K562 (cell line): ENCODE results near the gene UBE2E2. TPM values are rescaled to one million over a fixed set of nuclear protein-coding genes. Genes with fewer than 3 reads are reported as not detected.

Experiments
- ATAC-seq: fragments of 200-7000 bp; cut with Tn5 transposase; 3 replicates; pipeline ENCODE4 v1.9.1; 2020; ENCODE audit warnings: moderate library complexity
- BruUV-seq: library from RNA; stranded (reverse); fragments of 400-500 nt; replicated peaks from 2 replicates; lab custom pipeline; 2021; lab: Mats Ljungman, UMichigan
- CTCF ChIA-PET: fragments of 300-600 bp; formaldehyde crosslinking; extraction: SDS; loops from one replicate; lab custom pipeline; 2021; ENCODE audit warnings: low intra/inter-chr PET ratio; lab: Yijun Ruan, JAX
- POLR2A ChIA-PET: fragments of 300-600, 350-650 bp; sonication (Branson Sonifier 250); formaldehyde crosslinking; extraction: SDS; loops from one replicate; lab custom pipeline; 2021; ENCODE audit warnings: antibody characterized with exemption, inconsistent platforms; lab: Yijun Ruan, JAX
- DNase-seq, 4 experiments: peaks; one replicate each; pipeline versions ENCODE4 v3.0.0 to v3.0.0-alpha.2; 2011 to 2018; ENCODE audit warnings: low spot score in 3 of 4, mixed read lengths in 3 of 4; ENCODE audit errors: extremely low read depth in 1 of 4
- FAIRE-seq: peaks from 2 replicates; lab custom pipeline; 2011; peaks lifted over from hg19 to GRCh38; lab: Jason Lieb, UNC
- H2AFZ ChIP-seq: 2 replicates; pipeline ENCODE4 v1.6.0; 2011; ENCODE audit warnings: low read depth, low read length, control low read depth, inconsistent platforms
- H3K27ac ChIP-seq: fragments of 200-600 bp; 3 replicates; pipeline ENCODE4 v1.8.0; 2011; ENCODE audit warnings: low read depth, mild to moderate bottlenecking, control low read depth, inconsistent platforms, low read length, moderate library complexity, mixed read lengths; ENCODE audit errors: extremely low read depth
- H3K27me3 ChIP-seq, 2 experiments: fragments of 300-600 bp in 1 of 2; 2 replicates in 1 of 2; 3 replicates in 1 of 2; pipeline versions ENCODE4 v1.6.0 to v1.8.0; 2011; ENCODE audit warnings: inconsistent platforms in 2 of 2, low read length in 2 of 2, mild to moderate bottlenecking in 1 of 2, mixed read lengths in 1 of 2, moderate library complexity in 1 of 2; ENCODE audit not compliant: control insufficient read depth in 2 of 2, insufficient read depth in 2 of 2
- H3K36me3 ChIP-seq: fragments of 300-600 bp; 3 replicates; pipeline ENCODE4 v1.8.0; 2011; ENCODE audit warnings: mild to moderate bottlenecking, low read length, inconsistent platforms; ENCODE audit not compliant: control insufficient read depth, insufficient read depth
- H3K4me1 ChIP-seq, 2 experiments: fragments of 200-600 bp in 1 of 2; replicated peaks in 1 of 2; 2 replicates in 1 of 2; 3 replicates in 1 of 2; pipeline versions ENCODE4 v1.5.1 to v1.8.0; 2011; ENCODE audit warnings: inconsistent platforms in 2 of 2, low read length in 2 of 2, mild to moderate bottlenecking in 1 of 2, mixed read lengths in 1 of 2, moderate library complexity in 1 of 2; ENCODE audit not compliant: control insufficient read depth in 2 of 2, insufficient read depth in 2 of 2
- H3K4me2 ChIP-seq: 2 replicates; pipeline ENCODE4 v1.6.1; 2011; ENCODE audit warnings: low read length, control low read depth, inconsistent platforms, mixed read lengths; ENCODE audit not compliant: insufficient read depth
- H3K4me3 ChIP-seq: fragments of 200-600 bp; sonication (generic), shearing (Covaris generic); 2 replicates; pipeline ENCODE4 v1.5.1; 2016; ENCODE audit warnings: control low read depth, inconsistent platforms
- H3K79me2 ChIP-seq: fragments of 200-600 bp; 3 replicates; pipeline ENCODE4 v1.8.0; 2011; ENCODE audit warnings: low read length, inconsistent platforms; ENCODE audit not compliant: control insufficient read depth, insufficient read depth
- H3K9ac ChIP-seq, 2 experiments: 2 replicates each; pipeline versions ENCODE4 v1.6.0 to v1.6.1; 2011; ENCODE audit warnings: low read depth in 2 of 2, low read length in 2 of 2, control low read depth in 1 of 2, inconsistent platforms in 1 of 2, mild to moderate bottlenecking in 1 of 2, mixed read lengths in 1 of 2; ENCODE audit not compliant: insufficient read depth in 1 of 2
- H3K9me1 ChIP-seq: one replicate; pipeline ENCODE4 v1.6.0; 2011; ENCODE audit warnings: inconsistent platforms, mild to moderate bottlenecking, low read length, moderate library complexity; ENCODE audit not compliant: control insufficient read depth, insufficient read depth
- H3K9me3 ChIP-seq: replicated peaks from 2 replicates; pipeline ENCODE4 v1.5.1; 2011; ENCODE audit warnings: low read depth, low read length, inconsistent platforms; ENCODE audit not compliant: control insufficient read depth, insufficient read depth
- H4K20me1 ChIP-seq: replicated peaks from 2 replicates; pipeline ENCODE4 v1.6.1; 2011; ENCODE audit warnings: low read length, inconsistent platforms, mixed read lengths; ENCODE audit not compliant: control insufficient read depth, insufficient read depth
- ATF7 ChIP-seq: fragments of 450-650 bp; IDR thresholded peaks from 2 replicates; pipeline ENCODE4 v1.7.1; 2014; ENCODE audit warnings: mild to moderate bottlenecking, moderate library complexity
- CREBBP ChIP-seq: IDR thresholded peaks from one replicate; pipeline ENCODE4 v1.6.1; 2012; ENCODE audit warnings: low read depth, mild to moderate bottlenecking, control low read depth, inconsistent platforms, low read length
- NFIC ChIP-seq: fragments of 450-650 bp; IDR thresholded peaks from 2 replicates; pipeline ENCODE4 v1.6.1; 2017; ENCODE audit warnings: mild to moderate bottlenecking, inconsistent platforms
- SMAD2 ChIP-seq: fragments of 150-350 bp; IDR thresholded peaks from 2 replicates; pipeline ENCODE4 v1.6.1; 2014; ENCODE audit warnings: low read depth, mild to moderate bottlenecking, low read length
- SRSF1 ChIP-seq: fragments of 200-400 bp; formaldehyde crosslinking; IDR thresholded peaks from 2 replicates; pipeline ENCODE4 v1.6.1; 2017; ENCODE audit warnings: mild to moderate bottlenecking, low read depth, low read length, moderate library complexity
- TCF3 ChIP-seq: sonication (generic); formaldehyde crosslinking; IDR thresholded peaks from 2 replicates; pipeline ENCODE4 v1.4.0; 2020; ENCODE audit warnings: mild to moderate bottlenecking, missing genetic modification reagents
- ZNF316 ChIP-seq: fragments of 450-650 bp; IDR thresholded peaks from 2 replicates; pipeline ENCODE4 v1.6.1; 2016
- ZNF431 ChIP-seq: sonication (generic); formaldehyde crosslinking; IDR thresholded peaks from 2 replicates; pipeline ENCODE4 v1.8.0; 2022; ENCODE audit warnings: mild to moderate bottlenecking, missing genetic modification reagents
- ZNF695 ChIP-seq: fragments of 450-650 bp; formaldehyde crosslinking; IDR thresholded peaks from 2 replicates; pipeline ENCODE4 v1.4.0; 2020; ENCODE audit warnings: mild to moderate bottlenecking, moderate library complexity
- ZNF76 ChIP-seq: fragments of 250-450 bp; sonication (Bioruptor Pico); IDR thresholded peaks from 2 replicates; pipeline ENCODE4 v1.4.0; 2020; ENCODE audit warnings: mild to moderate bottlenecking, moderate library complexity, borderline replicate concordance
- WGBS: fragments of 100-300 bp; shearing (Covaris generic); methylation state at CpG from one replicate; pipeline ENCODE4 v1.1.6; 2016; ENCODE audit warnings: low coverage, mixed read lengths; ENCODE audit not compliant: insufficient coverage; ENCODE audit errors: missing lambda C conversion rate; 5-methylcytosine and 5-hydroxymethylcytosine counted together
- in situ Hi-C: fragments of 300-500 bp; cut with MboI; formaldehyde crosslinking; loops from 4 replicates; pipeline ENCODE4 v1.15.0; 2018; ENCODE audit warnings: inconsistent platforms, mixed read lengths
- intact Hi-C: fragments of 100-400 bp; cut with micrococcal nuclease; formaldehyde crosslinking; loops from 2 replicates; pipeline ENCODE4 v1.14.2; 2022
- polyA plus RNA-seq, 8 experiments: library from polyadenylated mRNA; depleted of rRNA in 4 of 8; stranded (reverse) in 5 of 8; unstranded in 3 of 8; fragments of >200 nt; fragmentation: Nextera tagmentation in 2 of 8; fragmentation: Illumina TruSeq in 1 of 8; extraction: Ambion mirVana in 2 of 8; extraction: Trizol in 1 of 8; gene quantifications; 2 replicates each; pipeline versions ENCODE4 v1.2.1 to v1.2.3, GENCODE V29; 2011 to 2014; ENCODE audit warnings: inconsistent platforms in 1 of 8, missing spikeins in 1 of 8
- total RNA-seq, 7 experiments: library from RNA; depleted of rRNA in 6 of 7; stranded (reverse); fragments of >200 nt in 6 of 7; fragmentation: Illumina TruSeq in 2 of 7; extraction: Trizol in 2 of 7; gene quantifications; 2 replicates each; pipeline versions ENCODE4 v1.2.1 to v1.2.3, GENCODE V29; 2011 to 2021; ENCODE audit warnings: low replicate concordance in 1 of 7
- TF ChIP-seq, protein P1 (sequence below): fragments of 450-650 bp; formaldehyde crosslinking; IDR thresholded peaks from 2 replicates; pipeline ENCODE4 v1.4.0; 2020; ENCODE audit warnings: mild to moderate bottlenecking, moderate library complexity
- TF ChIP-seq, protein P2 (sequence below): fragments of 250-450 bp; sonication (Bioruptor Pico); IDR thresholded peaks from 2 replicates; pipeline ENCODE4 v1.5.0; 2021
- TF ChIP-seq, protein P3 (sequence below): fragments of 250-450 bp; sonication (Bioruptor Pico); IDR thresholded peaks from 2 replicates; pipeline ENCODE4 v1.8.0; 2022; ENCODE audit warnings: moderate library complexity, mild to moderate bottlenecking, inconsistent platforms

The UBE2E2 gene
- total and polyA plus RNA-seq, 9 of the 15 experiments (the other 6 are each of a cell fraction or from before 2014, with no cell fraction given): 0.22 to 5.1 (median 1.9) TPM

DNA sequence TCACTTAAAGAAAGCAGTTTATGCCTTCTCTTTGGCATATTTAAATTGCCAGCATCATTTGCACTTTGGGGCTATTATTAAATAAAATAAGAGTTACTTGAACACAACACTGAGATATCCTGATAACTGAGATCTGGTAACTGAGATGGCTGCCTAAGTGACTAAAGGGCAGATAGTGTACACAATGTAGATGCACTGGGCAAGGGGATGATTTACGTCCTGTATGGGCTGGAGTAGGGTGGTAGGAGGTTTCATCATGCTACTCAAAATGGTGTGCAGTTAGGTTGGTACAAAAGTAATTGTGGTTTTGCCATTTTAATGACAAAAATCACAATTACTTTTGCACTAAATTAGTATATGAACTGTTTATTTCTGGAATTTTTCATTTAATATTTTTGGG lies 196.1 kb downstream of the UBE2E2 start:
- Histone ChIP-seq H2AFZ (no peak overlapping the region), H3K27ac (no peak overlapping the region), H3K27me3 (no peaks in the 10 kb centered on the region), H3K36me3 (no peaks in the 10 kb centered on the region), H3K4me1 (no peaks in the 10 kb centered on the region), H4K20me1 (no peaks in the 10 kb centered on the region), H3K79me2 (no peaks in the 10 kb centered on the region), H3K4me3 (no peak overlapping the region), H3K9me1 (no peaks in the 10 kb centered on the region), H3K4me2 (no peak overlapping the region), H3K9me3 (no peaks in the 10 kb centered on the region), H3K9ac (no peak overlapping the region)
- 6% methylated on average over 1 of the region's 1 CpG for WGBS
- intact Hi-C loops (no loop called here), in situ Hi-C loops (no loop called here)
- FAIRE-seq: no peak
- no TSS peak for BruUV-seq
- ChIA-PET CTCF (no interaction called here), POLR2A (no interaction called here)
- no peak for ATAC-seq
- no peak for TF ChIP-seq ZNF695 (CRISPR knock-in tag)
- no peak for TF ChIP-seq SMAD2
- no peak for TF ChIP-seq SRSF1
- no peak for TF ChIP-seq ZNF431 (CRISPR knock-in tag)
- DNase-seq: no peak

DNA sequence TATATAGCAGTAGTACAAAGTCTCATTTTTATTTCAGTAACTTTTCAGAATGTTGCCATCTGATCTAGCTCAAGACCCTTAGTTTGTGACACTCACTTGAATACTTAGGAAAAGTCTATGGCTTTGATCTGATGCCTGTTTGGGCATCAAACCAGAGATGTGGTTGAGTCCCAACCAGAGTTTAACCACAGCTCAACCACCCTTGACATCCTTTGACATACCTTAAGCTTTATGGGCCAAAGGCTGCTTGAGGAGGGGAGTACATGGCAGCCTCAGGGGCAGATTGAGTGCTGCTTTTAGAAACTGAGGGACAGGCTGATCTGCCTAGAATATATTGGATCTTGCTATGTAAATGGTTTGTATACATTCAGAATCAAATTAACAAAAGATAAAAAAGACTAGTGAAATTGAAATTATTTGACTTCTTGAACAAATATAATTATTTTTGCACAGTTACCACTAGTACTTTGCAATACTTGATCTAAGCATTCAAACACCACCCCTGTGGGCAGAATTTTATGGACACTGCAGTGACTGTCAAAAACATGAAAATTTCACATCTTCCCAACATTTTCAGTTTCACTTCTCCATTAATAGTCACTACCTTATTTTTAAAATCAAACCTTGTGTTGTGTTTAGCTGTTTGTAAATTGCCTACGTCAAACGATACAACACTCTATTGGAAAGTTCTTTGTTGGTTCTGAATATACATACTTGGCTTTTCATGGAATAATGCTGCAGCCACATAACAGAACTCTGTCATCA lies 199.8 kb downstream of the UBE2E2 start:
- DNase-seq (no peak), FAIRE-seq (no peak), ATAC-seq (no peak)
- intact Hi-C loops (no loop called here), in situ Hi-C loops (no loop called here)
- Histone ChIP-seq H3K4me3 (no peak overlapping the region), H3K4me2 (no peak overlapping the region), H3K9ac (no peak overlapping the region), H2AFZ (no peak overlapping the region), H3K9me3 (no peaks in the 10 kb centered on the region), H3K27me3 (no peaks in the 10 kb centered on the region), H4K20me1 (no peaks in the 10 kb centered on the region), H3K4me1 (no peaks in the 10 kb centered on the region), H3K36me3 (no peaks in the 10 kb centered on the region), H3K27ac (no peak overlapping the region), H3K79me2 (no peaks in the 10 kb centered on the region), H3K9me1 (no peaks in the 10 kb centered on the region)
- CTCF ChIA-PET: no interaction called here
- POLR2A ChIA-PET: no interaction called here
- no TSS peak for BruUV-seq
- 0% methylated on average over 2 of the region's 2 CpGs for WGBS
- TF ChIP-seq, protein P1, sequence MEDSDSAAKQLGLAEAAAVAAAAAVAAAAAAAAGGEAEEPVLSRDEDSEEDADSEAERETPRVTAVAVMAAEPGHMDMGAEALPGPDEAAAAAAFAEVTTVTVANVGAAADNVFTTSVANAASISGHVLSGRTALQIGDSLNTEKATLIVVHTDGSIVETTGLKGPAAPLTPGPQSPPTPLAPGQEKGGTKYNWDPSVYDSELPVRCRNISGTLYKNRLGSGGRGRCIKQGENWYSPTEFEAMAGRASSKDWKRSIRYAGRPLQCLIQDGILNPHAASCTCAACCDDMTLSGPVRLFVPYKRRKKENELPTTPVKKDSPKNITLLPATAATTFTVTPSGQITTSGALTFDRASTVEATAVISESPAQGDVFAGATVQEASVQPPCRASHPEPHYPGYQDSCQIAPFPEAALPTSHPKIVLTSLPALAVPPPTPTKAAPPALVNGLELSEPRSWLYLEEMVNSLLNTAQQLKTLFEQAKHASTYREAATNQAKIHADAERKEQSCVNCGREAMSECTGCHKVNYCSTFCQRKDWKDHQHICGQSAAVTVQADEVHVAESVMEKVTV (CRISPR knock-in tag): no peak
- no peak for TF ChIP-seq ZNF76 (CRISPR knock-in tag)
- TF ChIP-seq, protein P2, sequence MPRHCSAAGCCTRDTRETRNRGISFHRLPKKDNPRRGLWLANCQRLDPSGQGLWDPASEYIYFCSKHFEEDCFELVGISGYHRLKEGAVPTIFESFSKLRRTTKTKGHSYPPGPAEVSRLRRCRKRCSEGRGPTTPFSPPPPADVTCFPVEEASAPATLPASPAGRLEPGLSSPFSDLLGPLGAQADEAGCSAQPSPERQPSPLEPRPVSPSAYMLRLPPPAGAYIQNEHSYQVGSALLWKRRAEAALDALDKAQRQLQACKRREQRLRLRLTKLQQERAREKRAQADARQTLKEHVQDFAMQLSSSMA: no peak
- TF ChIP-seq TCF3 (CRISPR knock-in tag): no peak
- TF ChIP-seq ZNF316: no peak
- no peak for TF ChIP-seq SRSF1
- no peak for TF ChIP-seq NFIC
- TF ChIP-seq, protein P3, sequence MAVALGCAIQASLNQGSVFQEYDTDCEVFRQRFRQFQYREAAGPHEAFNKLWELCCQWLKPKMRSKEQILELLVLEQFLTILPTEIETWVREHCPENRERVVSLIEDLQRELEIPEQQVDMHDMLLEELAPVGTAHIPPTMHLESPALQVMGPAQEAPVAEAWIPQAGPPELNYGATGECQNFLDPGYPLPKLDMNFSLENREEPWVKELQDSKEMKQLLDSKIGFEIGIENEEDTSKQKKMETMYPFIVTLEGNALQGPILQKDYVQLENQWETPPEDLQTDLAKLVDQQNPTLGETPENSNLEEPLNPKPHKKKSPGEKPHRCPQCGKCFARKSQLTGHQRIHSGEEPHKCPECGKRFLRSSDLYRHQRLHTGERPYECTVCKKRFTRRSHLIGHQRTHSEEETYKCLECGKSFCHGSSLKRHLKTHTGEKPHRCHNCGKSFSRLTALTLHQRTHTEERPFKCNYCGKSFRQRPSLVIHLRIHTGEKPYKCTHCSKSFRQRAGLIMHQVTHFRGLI (CRISPR knock-in tag): no peak
- TF ChIP-seq ATF7: no peak
- TF ChIP-seq CREBBP: no peak
